Ovary (tissue), 3 donors: ENCODE results near the gene TFIP11.

Experiments
- CTCF ChIP-seq, 3 donors: fragments of 450-650 bp in 2 of 3; fragments of 200-600 bp in 1 of 3; IDR thresholded peaks; one replicate each; pipeline versions ENCODE4 v1.5.1 to v1.8.0; 2016 to 2022; ENCODE audit warnings: antibody characterized with exemption in 3 of 3, mild to moderate bottlenecking in 1 of 3
- EP300 ChIP-seq: sonication (generic); formaldehyde crosslinking; IDR thresholded peaks from one replicate; pipeline ENCODE4 v1.6.1; 2017; ENCODE audit warnings: antibody characterized with exemption
- POLR2A ChIP-seq: fragments of 450-650 bp; IDR thresholded peaks from one replicate; pipeline ENCODE4 v1.6.1; 2017; ENCODE audit warnings: antibody characterized with exemption, mild to moderate bottlenecking, moderate library complexity
- donor health status: DM: no; HTN: no; CAD: no.

GRCh38 chr22:26452236-26453016 lies 59.8 kb downstream of the TFIP11 start:
- TF ChIP-seq CTCF (IDR thresholded peaks at IDR 0.05) = no peak
- TF ChIP-seq POLR2A = no peak
- no peak for TF ChIP-seq EP300
